LHCN-M2 (cell line): Measurements from ENCODE around the gene ARHGAP25. TPM values are rescaled to one million over a fixed set of nuclear protein-coding genes. Genes with fewer than 3 reads are reported as not detected.

Experiments used
- DNase-seq: peaks from one replicate; pipeline ENCODE4 v3.0.0-alpha.2; 2012; ENCODE audit warnings: low read depth
- total RNA-seq: library from RNA; depleted of rRNA; stranded (reverse); fragments of >200 nt; gene quantifications from 2 replicates; pipeline ENCODE4 v1.2.3, GENCODE V29; 2014

ARHGAP25 gene
- total RNA-seq, 1 experiment from 2014 or later = not detected

DNA sequence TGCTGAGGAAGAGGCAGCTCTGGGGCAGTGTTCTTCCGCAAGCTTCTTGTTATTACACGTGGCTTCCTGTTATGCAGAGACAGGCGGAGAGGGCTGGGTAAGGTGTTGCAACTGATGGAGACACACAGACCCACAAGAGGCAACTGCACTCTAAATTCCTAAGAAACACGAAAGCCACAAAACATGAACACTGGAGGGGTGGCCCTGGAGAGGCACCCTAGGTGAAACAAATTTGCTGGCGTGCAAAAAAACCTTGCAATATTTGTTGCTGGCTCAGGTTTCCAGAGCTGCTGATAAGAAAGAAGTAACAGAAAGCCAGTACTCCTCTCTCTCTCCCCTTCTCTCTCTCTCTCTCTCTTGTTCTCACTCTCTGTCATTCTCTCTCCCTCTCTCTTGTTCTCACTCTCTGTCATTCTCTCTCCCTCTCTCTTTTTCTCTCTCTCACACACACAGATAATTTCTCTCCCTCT is 31.8 kb downstream of the ARHGAP25 start:
- DNase-seq = no peak

DNA sequence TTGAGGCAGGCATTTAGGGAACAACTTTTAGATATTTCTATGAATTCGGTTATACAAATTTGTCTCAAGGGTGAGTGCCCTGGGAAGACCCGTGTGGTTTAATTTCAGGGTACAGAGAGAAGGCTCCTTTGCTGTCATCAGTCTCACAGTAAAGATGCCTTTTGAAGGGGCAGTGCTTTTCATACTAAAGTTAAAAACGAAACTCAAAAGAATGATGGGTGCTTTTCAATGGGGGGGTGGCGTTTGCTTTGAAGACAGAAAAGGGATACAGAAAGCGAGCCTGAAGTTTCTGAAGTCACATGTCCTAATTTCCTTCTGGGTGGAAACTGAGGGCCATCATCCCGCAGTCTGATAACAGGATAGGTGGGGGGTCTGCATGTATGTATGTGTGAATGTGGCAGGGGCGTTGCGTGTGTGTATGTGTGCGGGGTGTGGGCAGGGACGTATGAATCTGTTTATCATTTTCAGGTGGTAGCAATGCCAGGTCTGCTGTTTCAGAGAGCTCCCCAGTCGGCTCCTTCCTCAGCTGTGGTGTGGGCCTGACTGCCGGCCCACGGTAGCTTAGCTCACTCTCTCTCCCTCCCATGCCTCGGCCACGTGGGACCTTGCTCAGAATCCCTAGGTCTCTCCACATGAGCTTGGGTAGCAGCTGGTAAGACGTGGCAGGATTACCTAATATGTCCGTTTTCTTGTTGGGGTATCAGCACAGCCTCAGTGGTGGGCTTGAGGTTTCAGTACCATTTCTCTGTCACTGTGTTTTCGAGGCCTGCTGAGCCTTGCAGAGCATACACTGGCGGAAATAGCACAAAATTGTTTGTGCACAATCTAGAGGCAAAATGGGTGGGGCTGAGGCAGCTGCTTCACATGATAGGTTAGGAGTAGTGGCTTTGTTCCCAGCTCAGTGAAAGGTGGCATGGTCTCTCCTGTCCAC is 32.7 kb downstream of the ARHGAP25 start:
- DNase-seq = no peak

DNA sequence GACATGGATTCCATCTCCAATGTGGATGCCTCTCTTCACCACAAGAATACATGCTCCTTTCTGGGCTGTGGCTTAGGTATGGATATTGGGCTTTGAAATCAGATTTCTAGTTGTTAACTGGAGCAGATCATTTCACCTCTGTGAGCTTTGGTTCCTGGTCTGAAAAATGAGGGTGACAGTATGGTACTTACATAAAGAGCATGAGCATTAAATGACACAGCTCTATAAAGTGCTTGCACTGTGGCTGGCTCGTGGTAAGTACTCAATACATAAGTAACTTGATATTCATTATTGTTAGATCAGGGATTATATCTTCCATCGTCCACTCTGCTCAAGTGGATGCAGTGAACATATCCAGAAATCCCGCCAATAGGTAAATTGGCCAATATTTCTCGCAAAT is 33.4 kb downstream of the ARHGAP25 start:
- no peak for DNase-seq

DNA sequence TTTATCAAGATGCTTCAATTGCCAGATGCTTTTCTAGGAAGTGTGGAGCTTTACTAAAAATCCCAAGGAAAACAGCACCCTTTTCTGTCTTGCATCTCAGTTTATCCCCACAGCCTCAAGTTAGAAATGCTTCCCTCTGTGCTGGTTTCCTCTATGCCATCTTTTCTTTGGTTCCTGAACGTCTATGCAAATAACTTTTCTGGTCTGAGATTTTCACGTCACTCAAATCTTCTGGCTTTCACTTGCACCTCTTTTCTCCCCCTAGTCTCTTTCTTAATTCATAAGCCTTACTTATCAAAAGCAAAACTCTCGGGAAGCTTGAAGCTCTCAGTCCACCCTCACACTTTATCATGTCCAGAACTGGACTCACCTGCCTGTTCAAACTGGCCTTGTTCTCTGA is 33.9 kb downstream of the ARHGAP25 start:
- DNase-seq = no peak

DNA sequence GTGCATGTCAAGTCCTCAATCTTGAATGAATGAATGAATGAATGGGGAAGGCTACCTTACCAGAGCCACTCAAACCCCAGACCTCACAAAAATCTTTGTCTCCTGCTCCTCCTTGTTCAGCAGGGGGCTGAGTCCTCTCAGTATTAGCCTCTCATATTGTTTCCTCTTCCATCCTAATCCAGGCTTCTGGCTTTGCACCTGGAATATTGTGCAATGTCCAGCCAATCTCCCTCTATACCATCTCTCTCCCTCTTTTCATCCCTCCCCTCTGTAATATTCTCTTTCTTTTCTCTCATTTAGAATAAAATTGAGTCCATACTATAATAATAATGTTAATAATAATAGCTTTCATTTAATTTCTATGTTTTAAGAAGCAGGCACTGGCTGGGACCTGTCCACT is 34.3 kb downstream of the ARHGAP25 start:
- DNase-seq = no peak

DNA sequence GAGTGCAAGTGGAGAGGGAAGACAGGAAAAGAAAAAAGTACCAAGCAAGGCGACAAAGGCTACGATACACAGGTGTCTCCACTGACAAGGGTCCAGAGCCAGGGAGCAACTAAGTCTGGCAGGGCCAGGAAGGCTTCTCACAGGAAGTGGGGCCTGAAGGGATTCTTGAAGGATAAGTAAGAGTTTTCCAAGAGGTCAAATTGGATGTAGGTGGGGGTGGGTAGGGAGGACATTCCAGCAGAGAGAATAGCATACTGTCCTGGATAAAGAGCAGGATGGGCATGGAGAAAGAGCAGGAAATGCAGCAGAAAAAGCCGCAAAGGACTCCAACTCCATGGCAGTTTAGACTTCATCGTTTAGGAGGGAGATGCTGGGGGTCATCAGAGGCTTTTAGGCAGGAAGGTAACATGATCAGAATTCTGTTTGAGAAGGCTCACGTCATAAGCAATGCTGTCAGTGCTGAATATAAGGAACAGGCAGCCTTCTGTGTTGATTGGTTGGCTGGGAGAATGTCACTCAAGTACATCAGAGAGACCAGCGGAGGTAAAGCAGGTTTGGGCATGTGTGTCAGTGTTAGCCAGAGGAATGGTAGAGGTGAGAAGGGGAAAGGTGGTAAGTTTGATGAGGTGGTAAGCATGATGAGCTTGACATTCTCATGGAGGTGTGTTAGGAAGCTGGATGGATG is 35.1 kb downstream of the ARHGAP25 start:
- no peak for DNase-seq

DNA sequence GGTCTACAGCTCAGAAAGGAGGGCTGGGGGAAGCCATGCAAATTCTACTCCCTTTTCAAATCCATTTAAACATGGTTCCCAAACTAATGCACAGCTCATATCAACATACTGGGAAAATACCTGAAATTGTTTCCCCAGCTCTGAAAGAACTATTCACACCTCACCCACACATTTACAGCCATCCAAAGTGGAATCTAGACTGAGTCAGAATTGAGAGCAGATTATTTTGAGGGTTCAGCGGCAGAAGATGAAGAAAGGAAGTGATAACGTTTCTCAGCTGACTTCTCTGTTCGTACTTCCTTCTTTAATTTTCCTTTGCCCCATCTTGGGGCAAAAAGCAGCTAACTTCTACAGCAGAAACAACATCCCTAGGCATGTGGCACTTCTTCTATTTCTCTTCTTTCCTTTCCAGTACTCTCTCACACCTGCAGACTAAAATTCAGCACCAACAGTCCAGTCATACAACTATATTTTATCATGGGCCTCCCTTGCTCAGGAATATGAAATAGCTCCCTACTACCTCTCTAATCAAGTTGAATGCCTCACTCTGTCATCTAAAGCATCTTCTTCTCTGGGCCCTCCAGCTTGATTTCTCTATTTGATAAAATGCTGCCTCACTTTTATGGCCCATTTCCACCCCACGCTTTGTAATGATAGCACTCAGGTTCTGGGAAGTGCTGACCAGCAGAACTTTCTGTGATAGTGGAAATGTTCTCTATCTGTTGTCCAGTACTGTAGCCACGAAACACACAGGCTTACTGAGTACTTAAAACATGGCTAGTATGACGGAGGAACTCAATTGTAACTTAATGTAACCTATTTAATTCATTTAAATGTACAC is 35.9 kb downstream of the ARHGAP25 start:
- DNase-seq = no peak

DNA sequence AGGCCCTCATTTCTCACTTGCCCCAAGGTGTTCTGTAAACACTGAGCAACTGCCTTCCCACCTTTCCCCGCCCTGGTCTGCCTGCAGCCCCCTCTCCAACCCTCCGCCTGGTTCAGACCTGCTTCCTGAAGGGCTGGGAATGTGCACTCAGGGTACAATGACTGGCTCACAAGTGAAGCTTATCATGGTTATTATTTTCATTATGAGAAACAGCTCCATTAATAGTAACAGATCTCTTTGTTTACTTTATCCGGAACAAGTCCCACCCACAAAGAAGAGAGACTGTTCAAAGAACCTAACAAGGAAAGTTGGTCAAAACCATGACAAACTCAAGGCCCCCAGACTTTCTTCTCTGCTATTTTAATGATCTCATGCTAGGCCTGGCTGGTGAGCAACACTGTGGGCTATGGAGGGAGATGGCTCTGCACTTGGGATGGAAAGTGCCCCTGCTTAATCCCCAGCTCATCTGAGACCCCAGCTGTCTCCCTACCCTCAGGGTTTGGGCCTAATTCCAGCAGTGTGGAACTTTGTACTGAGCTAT is 36.7 kb downstream of the ARHGAP25 start:
- no peak for DNase-seq

DNA sequence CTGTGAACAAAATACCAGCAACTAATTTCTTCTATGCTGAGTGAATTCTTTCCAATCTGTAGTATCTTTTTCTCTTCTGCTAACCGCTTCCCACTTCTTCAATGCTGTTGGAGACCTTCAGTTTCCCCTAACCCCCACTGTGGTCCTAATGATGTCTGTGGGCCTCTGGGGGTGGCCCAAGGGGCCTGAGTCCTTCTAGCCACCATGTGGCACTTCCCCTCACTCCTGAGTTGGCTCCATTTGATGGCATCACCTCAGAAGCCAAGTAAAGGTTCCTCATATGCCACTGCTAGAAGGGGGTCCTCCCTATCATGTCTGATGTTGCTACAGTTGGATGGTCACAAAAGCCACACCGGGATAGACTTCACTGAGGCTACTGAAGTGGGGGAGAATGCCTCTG is 37.5 kb downstream of the ARHGAP25 start:
- DNase-seq = no peak

DNA sequence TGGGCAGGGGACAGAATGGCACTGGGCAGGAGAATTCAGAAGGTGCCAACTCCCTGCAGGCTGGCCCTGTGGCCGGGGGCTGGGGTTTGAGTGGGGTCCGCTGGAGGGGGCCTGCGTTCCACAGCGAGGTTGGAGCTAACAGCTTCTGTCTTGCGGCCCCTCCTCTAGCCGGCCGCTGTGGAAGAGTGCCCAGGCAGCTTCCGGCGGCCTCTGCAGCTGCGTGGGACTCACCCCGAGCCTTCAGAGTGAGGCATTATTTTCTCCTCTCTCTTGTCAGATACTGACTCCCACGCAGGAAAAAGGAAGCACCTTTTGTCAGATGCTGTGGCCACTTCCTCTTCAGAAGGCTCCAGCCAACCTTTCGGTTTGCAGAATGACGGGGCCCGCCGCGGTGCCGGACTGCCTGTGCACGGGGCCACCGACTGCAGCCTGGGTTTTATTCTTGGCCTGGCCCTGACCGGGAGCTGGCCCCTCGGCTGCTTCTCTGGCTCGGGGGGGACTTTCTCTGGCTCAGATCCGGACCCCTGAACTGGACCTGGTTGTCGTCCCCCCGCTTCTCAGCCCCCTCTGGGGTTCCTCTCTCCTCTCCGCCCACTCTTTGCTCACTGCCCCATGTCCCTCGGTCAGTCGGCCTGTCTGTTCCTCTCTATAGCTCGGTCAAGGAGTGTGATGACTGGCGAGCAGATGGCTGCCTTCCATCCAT is 40.1 kb downstream of the ARHGAP25 start:
- DNase-seq = no peak

DNA sequence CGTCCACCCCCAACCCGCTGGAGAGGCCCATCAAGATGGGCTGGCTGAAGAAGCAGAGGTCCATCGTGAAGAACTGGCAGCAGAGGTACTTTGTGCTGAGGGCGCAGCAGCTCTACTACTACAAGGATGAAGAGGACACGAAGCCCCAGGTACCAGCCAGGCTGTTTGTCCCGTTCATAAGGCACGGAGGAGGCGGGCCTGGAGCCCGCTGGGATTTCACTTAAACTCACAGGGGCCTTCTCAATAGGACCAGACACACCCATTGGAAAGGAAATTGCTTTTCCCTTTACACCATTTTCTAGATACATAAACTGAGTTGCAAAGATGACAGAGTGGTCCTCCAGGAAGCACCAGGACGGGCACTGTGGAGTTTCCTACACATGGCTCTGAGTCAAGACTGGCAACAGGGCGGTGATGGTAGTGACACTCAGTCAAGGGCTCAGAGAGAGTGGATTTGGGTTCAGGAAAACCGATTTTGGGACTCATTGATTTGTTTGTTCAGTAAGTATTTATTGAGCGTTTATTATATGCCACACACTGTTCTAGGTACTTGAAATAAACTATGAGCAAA is 40.7 kb downstream of the ARHGAP25 start:
- no peak for DNase-seq

DNA sequence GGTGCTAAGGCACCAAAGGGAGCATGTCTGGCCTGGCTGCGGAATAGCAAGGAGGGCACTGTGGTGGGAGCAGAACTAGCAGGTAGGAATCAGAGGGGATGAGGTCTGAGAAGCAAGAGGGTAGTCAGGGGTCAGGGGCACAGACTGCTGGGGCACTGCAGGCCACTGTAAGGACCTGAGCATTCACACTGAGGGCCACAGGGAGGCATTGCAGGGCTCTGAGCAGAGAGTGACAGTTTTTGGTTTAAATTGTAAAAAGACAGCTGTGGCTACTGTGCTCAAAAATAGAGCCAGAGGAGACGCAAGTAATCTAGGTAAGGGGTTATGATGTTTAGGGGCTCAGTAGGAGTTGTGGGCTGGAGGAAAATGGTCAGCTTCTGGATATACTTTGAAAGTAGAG is 41.5 kb downstream of the ARHGAP25 start:
- no peak for DNase-seq

DNA sequence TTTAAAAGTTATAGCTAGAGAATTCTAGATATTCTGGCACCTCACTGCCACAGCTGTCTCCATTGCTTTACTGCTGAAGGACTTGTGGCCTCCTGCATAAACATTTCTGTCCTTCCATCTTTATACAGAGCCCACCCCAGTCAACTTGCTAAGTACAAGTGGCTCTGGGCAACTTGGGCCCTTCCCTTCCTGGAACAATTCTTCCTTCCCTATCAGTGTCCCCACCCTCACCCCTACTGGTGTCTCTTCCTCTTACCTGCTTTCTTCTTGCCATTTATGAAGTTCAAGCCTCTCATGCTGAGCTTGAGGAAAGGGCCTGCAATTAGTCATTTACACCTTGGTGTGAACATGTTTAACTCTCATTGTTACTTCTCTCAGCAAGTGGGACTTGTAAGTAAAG is 45.0 kb downstream of the ARHGAP25 start:
- no peak for DNase-seq

DNA sequence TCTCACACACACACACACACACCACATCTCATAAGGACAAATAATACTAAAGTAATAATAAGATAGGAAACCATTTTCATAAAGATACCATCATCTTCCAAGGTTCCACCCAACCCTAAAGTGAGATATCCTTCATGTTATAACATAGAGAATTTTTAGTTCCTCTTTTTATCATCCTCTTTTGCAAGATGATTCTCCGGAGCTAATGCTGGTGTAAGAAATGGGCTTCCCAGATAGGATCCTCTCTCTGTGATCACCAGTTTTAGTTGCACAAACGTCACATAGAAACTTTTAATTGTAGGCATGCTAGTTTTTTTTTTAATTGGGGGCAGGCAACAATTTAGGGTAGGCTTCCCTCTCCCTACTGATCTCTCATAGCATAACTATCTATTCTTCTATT is 49.6 kb downstream of the ARHGAP25 start:
- no peak for DNase-seq

DNA sequence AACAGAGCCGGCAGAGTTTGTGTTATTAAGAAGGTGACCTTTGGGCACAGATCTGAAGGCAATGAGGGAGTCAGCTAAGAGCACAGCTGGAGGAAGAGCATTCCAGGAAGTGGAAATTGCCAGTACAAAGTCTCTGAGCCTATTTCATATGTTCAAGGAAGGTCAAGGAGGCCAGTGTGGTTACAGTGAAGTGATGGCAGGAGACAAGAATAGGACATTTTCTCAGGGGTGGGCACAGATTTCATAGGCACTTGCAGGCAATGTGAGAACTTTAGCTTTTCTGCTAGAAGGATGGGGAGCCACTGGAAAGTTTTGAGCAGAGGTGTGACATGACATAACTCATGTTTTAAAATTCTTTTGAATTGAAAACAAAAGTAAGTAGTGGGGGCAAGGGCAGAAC is 50.3 kb downstream of the ARHGAP25 start:
- no peak for DNase-seq

DNA sequence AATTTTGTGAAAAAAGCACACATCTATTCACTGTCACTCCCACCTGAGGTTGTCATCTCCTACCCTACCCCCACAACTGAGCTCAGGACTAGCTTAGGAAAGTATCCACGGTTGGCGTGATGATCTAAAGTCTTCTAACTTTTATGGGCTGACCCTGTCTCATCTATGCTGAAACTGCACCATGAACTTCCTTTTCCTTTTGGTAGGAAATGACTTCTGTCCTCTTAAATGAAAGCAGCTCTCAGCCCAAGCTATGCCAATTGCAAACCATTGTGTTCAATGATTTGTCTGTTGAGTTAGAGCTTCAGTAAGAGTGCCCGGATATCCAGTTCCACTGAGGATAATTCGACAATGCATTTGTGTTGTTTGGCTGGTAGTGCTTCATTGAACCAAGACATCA is 52.7 kb downstream of the ARHGAP25 start:
- no peak for DNase-seq

DNA sequence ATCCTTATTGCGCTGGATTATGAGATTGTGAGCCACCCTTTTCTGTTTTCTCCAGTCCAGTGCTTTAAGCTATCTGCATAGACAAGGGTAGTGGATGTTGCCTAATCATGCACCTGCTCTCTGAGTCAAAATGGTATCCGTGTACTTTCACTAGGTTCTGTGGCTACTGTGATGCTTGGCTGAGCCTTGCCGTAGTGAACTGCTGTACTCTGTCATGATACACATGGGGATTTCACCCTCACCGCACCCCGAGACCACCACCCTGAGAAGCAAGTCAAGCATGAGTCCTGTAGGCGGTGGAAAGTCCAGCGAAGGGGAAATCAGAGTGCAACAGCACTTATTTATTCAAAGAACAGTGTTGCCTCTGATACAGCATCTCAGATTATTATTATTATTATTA is 55.0 kb downstream of the ARHGAP25 start:
- no peak for DNase-seq

DNA sequence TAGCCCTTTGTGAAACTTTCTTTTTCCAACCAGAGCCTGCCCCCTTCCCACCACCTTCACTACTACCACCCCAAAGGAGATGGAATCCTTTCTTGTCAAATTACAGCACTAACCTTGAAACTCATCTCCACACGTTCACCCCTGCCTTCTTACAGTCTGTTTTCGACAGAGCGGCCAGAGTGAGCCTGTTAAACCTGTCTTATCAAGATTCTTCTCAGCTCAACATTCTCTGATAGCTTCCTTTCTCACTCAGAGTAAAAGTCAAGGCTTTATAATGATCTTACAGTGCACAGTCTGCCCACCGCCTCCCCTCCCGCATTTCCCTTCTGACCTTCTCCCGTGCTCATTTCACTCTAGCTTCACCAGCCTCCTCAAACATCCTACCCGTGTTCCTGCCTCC is 56.0 kb downstream of the ARHGAP25 start:
- no peak for DNase-seq

DNA sequence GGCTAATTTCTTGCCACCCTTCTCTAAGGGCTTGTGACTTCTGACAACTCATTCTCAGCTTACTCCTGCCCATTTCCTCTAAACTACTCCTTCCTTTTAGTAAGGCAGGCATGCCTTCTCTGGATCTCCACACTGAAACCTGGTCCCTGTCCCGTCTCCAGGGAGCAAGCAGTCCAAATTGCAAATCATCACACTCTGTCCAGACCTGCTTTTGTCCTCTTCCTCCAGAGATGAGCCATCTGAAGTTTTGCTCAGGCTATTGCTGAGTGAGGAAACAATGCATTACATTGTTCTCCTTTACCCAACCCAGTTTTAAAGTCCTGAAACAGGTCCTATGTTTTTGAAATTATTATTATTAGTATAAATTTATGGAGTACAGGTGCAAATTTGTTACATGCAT is 57.3 kb downstream of the ARHGAP25 start:
- DNase-seq = no peak

DNA sequence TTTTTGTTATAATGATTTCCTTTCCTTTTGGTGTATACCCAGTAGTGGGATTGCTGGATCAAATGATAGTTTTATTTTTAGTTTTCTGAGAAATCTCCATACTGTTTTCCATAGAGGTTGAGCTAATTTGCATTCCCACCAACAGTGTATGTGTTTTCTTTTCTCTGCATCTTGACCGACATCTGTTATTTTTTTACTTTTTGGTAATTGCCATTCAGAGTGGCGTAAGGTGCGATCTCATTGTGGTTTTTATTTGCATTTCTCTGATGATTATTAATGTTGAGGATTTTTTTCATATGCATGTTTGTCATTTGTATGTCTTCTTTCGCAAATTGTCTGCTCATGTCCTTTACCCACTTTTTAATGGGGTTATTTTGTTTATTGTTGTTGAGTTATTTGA is 58.1 kb downstream of the ARHGAP25 start:
- no peak for DNase-seq
